ENCODE results near the gene CREB3. TPM values are rescaled to one million over a fixed set of nuclear protein-coding genes. Genes with fewer than 3 reads are reported as not detected.

The CREB3 gene
- total RNA-seq, 1 experiment from 2014 or later: 22.4 TPM

GRCh38 chr9:35718721-35719511, 13.6 kb upstream of the CREB3 start:
- no peak for DNase-seq
- no peak overlapping the region for H2AFZ ChIP-seq
- no peaks in the 10 kb centered on the region for H3K27me3 ChIP-seq (ENCODE audit: insufficient read depth, low read depth)
- H3K36me3 ChIP-seq (ENCODE audit: low read depth): peaks cover 4% of the 10 kb centered on the region; the same call in 1 of the 2 replicates
- no peaks in the 10 kb centered on the region for H3K79me2 ChIP-seq (ENCODE audit: low read depth)
- no peaks in the 10 kb centered on the region for H3K4me1 ChIP-seq (replicated peaks; ENCODE audit: insufficient read depth)
- H3K27ac ChIP-seq: no peak overlapping the region
- TF ChIP-seq CTCF (conservative IDR thresholded peaks at IDR 0.05): no peak
- no peak for TF ChIP-seq EZH2 (IDR thresholded peaks at IDR 0.05; ENCODE audit: low read depth)
- no peak overlapping the region for H3K4me3 ChIP-seq
- H4K20me1 ChIP-seq (ENCODE audit: insufficient read depth): no peaks in the 10 kb centered on the region
- intact Hi-C loops (cut with micrococcal nuclease; ENCODE audit: unreplicated experiment): no loop called here
- no peaks in the 10 kb centered on the region for H3K9me3 ChIP-seq (ENCODE audit: insufficient read depth, low read depth)
- CTCF ChIA-PET: no interaction called here
- H3F3A ChIP-seq (ENCODE audit: insufficient read depth, low read depth): no peaks in the 10 kb centered on the region
- POLR2A ChIA-PET (ENCODE audit: unreplicated experiment): no interaction called here
- BruUV-seq (replicated peaks): no TSS peak
- no peaks in the 10 kb centered on the region for H3K9me2 ChIP-seq (ENCODE audit: insufficient read depth)
- no peak overlapping the region for H3K4me2 ChIP-seq

- H3K27me3 ChIP-seq (ENCODE audit: insufficient read depth, low read depth): no peaks in the 10 kb centered on the region
- H3K9me2 ChIP-seq (ENCODE audit: insufficient read depth): no peaks in the 10 kb centered on the region
- H3K79me2 ChIP-seq (ENCODE audit: low read depth): no peaks in the 10 kb centered on the region
- ChIA-PET CTCF (no interaction called here), POLR2A (ENCODE audit: unreplicated experiment) (no interaction called here)
- peaks cover 4% of the 10 kb centered on the region; the same call in 1 of the 2 replicates for H3K36me3 ChIP-seq (ENCODE audit: low read depth)
- no peaks in the 10 kb centered on the region for H3K4me1 ChIP-seq (replicated peaks; ENCODE audit: insufficient read depth)
- H3K4me2 ChIP-seq: no peak overlapping the region
- no peak for DNase-seq
- intact Hi-C loops (cut with micrococcal nuclease; ENCODE audit: unreplicated experiment): no loop called here
- no peak for TF ChIP-seq EZH2 (IDR thresholded peaks at IDR 0.05; ENCODE audit: low read depth)
- TF ChIP-seq CTCF (conservative IDR thresholded peaks at IDR 0.05): no peak
- no peaks in the 10 kb centered on the region for H3K9me3 ChIP-seq (ENCODE audit: insufficient read depth, low read depth)
- no peaks in the 10 kb centered on the region for H4K20me1 ChIP-seq (ENCODE audit: insufficient read depth)
- H3K27ac ChIP-seq: no peak overlapping the region
- H3F3A ChIP-seq (ENCODE audit: insufficient read depth, low read depth): no peaks in the 10 kb centered on the region
- H3K4me3 ChIP-seq: no peak overlapping the region
- BruUV-seq (replicated peaks): no TSS peak
- no peak overlapping the region for H2AFZ ChIP-seq
Measured at GRCh38 chr9:35719546-35719945, 12.9 kb upstream of the CREB3 start.

- no peak for TF ChIP-seq EZH2 (IDR thresholded peaks at IDR 0.05; ENCODE audit: low read depth)
- Histone ChIP-seq H3K4me2 (no peak overlapping the region), H2AFZ (no peak overlapping the region), H3K9me2 (ENCODE audit: insufficient read depth) (no peaks in the 10 kb centered on the region), H4K20me1 (ENCODE audit: insufficient read depth) (peaks cover 5% of the 10 kb centered on the region; the same call in 1 of the 2 replicates), H3K9me3 (ENCODE audit: insufficient read depth, low read depth) (no peaks in the 10 kb centered on the region), H3K4me1 (replicated peaks; ENCODE audit: insufficient read depth) (peaks cover 11% of the 10 kb centered on the region), H3K4me3 (no peak overlapping the region), H3K27ac (no peak overlapping the region), H3K27me3 (ENCODE audit: insufficient read depth, low read depth) (no peaks in the 10 kb centered on the region), H3F3A (ENCODE audit: insufficient read depth, low read depth) (no peaks in the 10 kb centered on the region), H3K36me3 (ENCODE audit: low read depth) (no peaks in the 10 kb centered on the region), H3K79me2 (ENCODE audit: low read depth) (peaks cover 15% of the 10 kb centered on the region)
- ChIA-PET CTCF (no interaction called here), POLR2A (ENCODE audit: unreplicated experiment) (no interaction called here)
- intact Hi-C loops (cut with micrococcal nuclease; ENCODE audit: unreplicated experiment): no loop called here
- no TSS peak for BruUV-seq (replicated peaks)
- no peak for DNase-seq
Measured at GRCh38 chr9:35723426-35723825, 9.0 kb upstream of the CREB3 start.

All from PC-9 (cell line).